Naive thymus-derived CD8-positive, alpha-beta T cell (primary cell): Measurements from ENCODE around the gene ACBD5. TPM values are rescaled to one million over a fixed set of nuclear protein-coding genes. Genes with fewer than 3 reads are reported as not detected.
"Not testable (repeated sequence)": the region's sequence is repeated elsewhere in the genome, so short reads cannot be mapped to it uniquely, and the experiment has no call there.

Experiments used
- ATAC-seq, 2 donors: fragments of 150-1000 bp; cut with Tn5 transposase in 1 of 2; sonication (Bioruptor Pico), chemical (Tn5 transposase) in 1 of 2; 1 replicate in 1 of 2; 2 replicates in 1 of 2; pipeline ENCODE4 v1.10.0; 2021; ENCODE audit warnings: mild to moderate bottlenecking in 2 of 2, moderate library complexity in 2 of 2
- POLR2A ChIA-PET: fragments of 350-600 bp; sonication (Branson Sonifier 250); formaldehyde crosslinking; loops from one replicate; lab custom pipeline; 2021; ENCODE audit warnings: antibody characterized with exemption; lab: Charles Lee
- DNase-seq, 10 donors: peaks; one replicate each; pipeline versions ENCODE4 v3.0.0 to v3.0.0-alpha.2; 2020 to 2022
- H3K27ac Mint-ChIP-seq, 10 donors: one replicate each; pipeline ENCODE4 v1.8.0; 2020 to 2022; ENCODE audit warnings: mild to moderate bottlenecking in 10 of 10, mixed read lengths in 10 of 10, moderate library complexity in 4 of 10, inconsistent platforms in 1 of 10
- H3K27me3 Mint-ChIP-seq, 5 donors: one replicate each; pipeline ENCODE4 v1.8.0; 2021 to 2022; ENCODE audit warnings: mixed read lengths in 5 of 5
- H3K36me3 Mint-ChIP-seq, 3 donors: one replicate each; pipeline ENCODE4 v1.8.0; 2020 to 2022; ENCODE audit warnings: mixed read lengths in 3 of 3, mild to moderate bottlenecking in 2 of 3, inconsistent platforms in 1 of 3
- H3K4me1 Mint-ChIP-seq, 4 donors: one replicate each; pipeline ENCODE4 v1.8.0; 2021 to 2022; ENCODE audit warnings: mixed read lengths in 4 of 4
- H3K4me3 Mint-ChIP-seq, 10 donors: one replicate each; pipeline ENCODE4 v1.8.0; 2020 to 2022; ENCODE audit warnings: mild to moderate bottlenecking in 10 of 10, mixed read lengths in 10 of 10, moderate library complexity in 6 of 10, inconsistent platforms in 1 of 10
- H3K9me3 Mint-ChIP-seq, 9 donors: one replicate each; pipeline ENCODE4 v1.8.0; 2020 to 2022; ENCODE audit warnings: mixed read lengths in 9 of 9, mild to moderate bottlenecking in 3 of 9, inconsistent platforms in 1 of 9, moderate library complexity in 1 of 9
- polyA plus RNA-seq, 3 donors: library from polyadenylated mRNA; unstranded; fragments of 300-500 nt; fragmentation: Illumina TruSeq; gene quantifications; one replicate each; pipeline ENCODE4 v1.2.3, GENCODE V29; 2021
- total RNA-seq, 8 experiments: library from RNA in 2 of 8; stranded (reverse) in 2 of 8; gene quantifications; one replicate each; pipeline ENCODE4 v1.2.3 and lab custom pipeline; 2021 to 2026

The ACBD5 gene
- total RNA-seq (10 to 100 TPM; 22.9 to 23.6 TPM), polyA plus RNA-seq (10 to 100 TPM in 1 of 3 donors, 1 to 10 TPM in 2; 7.4 to 12.1 (median 8.3) TPM), total RNA-seq (lab: John Stamatoyannopoulos, UW) (22.9 to 54.4 (median 38.7) reads per million in 6 experiments)

GRCh38 chr10:27240212-27241009 is at the start of gene ACBD5:
Gene ACBD5, minus strand, starts transcription at chr10:27240797. Its CDS starts 109 bp downstream, at chr10:27240688.
- peak; percentile 35 to 83 (median 62) for DNase-seq
- POLR2A ChIA-PET: interaction anchor here (0.6 to 5.3 kb wide), 10 partner anchors 11 to 1292 kb away, joined by 3 to 66 read pairs (median 5); partner anchors contain the start of genes RAB18 and YME1L1
- Mint-ChIP-seq H3K36me3 (peaks cover 0 to 6% (median 0%) of the 10 kb centered on the region in 3 donors), H3K27me3 (no peaks in the 10 kb centered on the region), H3K9me3 (no peaks in the 10 kb centered on the region), H3K4me3 (peak within 1 kb of the TSS; percentile 81 to 99 (median 98)), H3K27ac (peak within 1 kb of the TSS; percentile 95 to 100 (median 99)), H3K4me1 (peaks cover 19 to 54% (median 37%) of the 10 kb centered on the region in 4 donors)
- ATAC-seq: peak; percentile 34 to 57

- ATAC-seq (peak; percentile 33 to 75), DNase-seq (peak in 6 of 10 donors; percentile 26 to 68 (median 35))
- Mint-ChIP-seq H3K36me3 (no peaks in the 10 kb centered on the region), H3K27me3 (no peaks in the 10 kb centered on the region), H3K27ac (peak overlapping the region in 2 of 10 donors; percentile 1 to 56), H3K4me1 (peaks cover 0 to 2% (median 0%) of the 10 kb centered on the region in 4 donors), H3K4me3 (no peak overlapping the region), H3K9me3 (no peaks in the 10 kb centered on the region)
- POLR2A ChIA-PET: no interaction called here
Measured at GRCh38 chr10:27285093-27285492, 44.5 kb upstream of the ACBD5 start.

GRCh38 chr10:27276581-27276980 is 36.0 kb upstream of the ACBD5 start:
- no peak for DNase-seq
- no peak for ATAC-seq
- Mint-ChIP-seq H3K9me3 (peaks cover 0 to 5% (median 0%) of the 10 kb centered on the region in 9 donors), H3K27me3 (peaks cover 11 to 56% (median 20%) of the 10 kb centered on the region in 5 donors), H3K4me1 (no peaks in the 10 kb centered on the region), H3K4me3 (no peak overlapping the region), H3K36me3 (peaks cover 0 to 4% (median 2%) of the 10 kb centered on the region in 3 donors), H3K27ac (peak overlapping the region in 1 of 10 donors; percentile 19)
- POLR2A ChIA-PET: no interaction called here

GRCh38 chr10:27266025-27266424 is 25.4 kb upstream of the ACBD5 start:
- H3K9me3 Mint-ChIP-seq, POLR2A ChIA-PET, H3K27ac Mint-ChIP-seq, H3K4me3 Mint-ChIP-seq, H3K36me3 Mint-ChIP-seq, ATAC-seq, DNase-seq, H3K4me1 Mint-ChIP-seq: not testable (repeated sequence)
- H3K27me3 Mint-ChIP-seq: peaks cover 0 to 24% (median 9%) of the 10 kb centered on the region in 5 donors

GRCh38 chr10:27262788-27263187 is 22.2 kb upstream of the ACBD5 start:
- DNase-seq, H3K36me3 Mint-ChIP-seq, POLR2A ChIA-PET, ATAC-seq, H3K9me3 Mint-ChIP-seq, H3K27ac Mint-ChIP-seq, H3K4me3 Mint-ChIP-seq: not testable (repeated sequence)
- H3K27me3 Mint-ChIP-seq: peaks cover 23 to 47% (median 28%) of the 10 kb centered on the region in 5 donors
- H3K4me1 Mint-ChIP-seq: peaks cover 11 to 18% (median 16%) of the 10 kb centered on the region in 4 donors

- ATAC-seq (peak; percentile 22 to 33), DNase-seq (peak in 4 of 10 donors; percentile 12 to 27 (median 19))
- H3K27ac Mint-ChIP-seq: peak overlapping the region; percentile 61 to 95 (median 80)
- H3K27me3 Mint-ChIP-seq: peaks cover 19 to 46% (median 27%) of the 10 kb centered on the region in 5 donors
- peaks cover 0 to 5% (median 0%) of the 10 kb centered on the region in 3 donors for H3K36me3 Mint-ChIP-seq
- POLR2A ChIA-PET: interaction anchor here (0.7 to 1.5 kb wide), 3 partner anchors 17 to 339 kb away, joined by 3 to 6 read pairs (median 3); partner anchors contain the start of gene ACBD5
- H3K4me1 Mint-ChIP-seq: peaks cover 11 to 26% (median 20%) of the 10 kb centered on the region in 4 donors
- H3K4me3 Mint-ChIP-seq: peak overlapping the region; percentile 76 to 97 (median 93)
- H3K9me3 Mint-ChIP-seq: peaks cover 0 to 6% (median 4%) of the 10 kb centered on the region in 9 donors
Measured at GRCh38 chr10:27258838-27259812, 18.5 kb upstream of the ACBD5 start.

- ATAC-seq: peak in 1 of 2 donors; percentile 11
- H3K4me3 Mint-ChIP-seq: peak overlapping the region; percentile 76 to 95 (median 90)
- H3K27me3 Mint-ChIP-seq: peaks cover 19 to 43% (median 27%) of the 10 kb centered on the region in 5 donors
Measured at GRCh38 chr10:27258492-27258837, 17.9 kb upstream of the ACBD5 start.

GRCh38 chr10:27256299-27257189 is 15.9 kb upstream of the ACBD5 start:
- Mint-ChIP-seq H3K9me3 (peaks cover 0 to 6% (median 4%) of the 10 kb centered on the region in 9 donors), H3K27ac (peak overlapping the region in 9 of 10 donors; percentile 28 to 96 (median 82)), H3K4me1 (peaks cover 15 to 33% (median 24%) of the 10 kb centered on the region in 4 donors), H3K4me3 (peak overlapping the region in 5 of 10 donors; percentile 87 to 92 (median 88)), H3K27me3 (peaks cover 15 to 33% (median 27%) of the 10 kb centered on the region in 5 donors), H3K36me3 (peaks cover 0 to 5% (median 0%) of the 10 kb centered on the region in 3 donors)
- DNase-seq (no peak), ATAC-seq (no peak)
- POLR2A ChIA-PET: interaction anchor here (0.6 to 3.4 kb wide), 8 partner anchors 14 to 1277 kb away, joined by 3 to 17 read pairs (median 4); partner anchors contain the start of genes ACBD5, MASTL and YME1L1

More at GRCh38 chr10:27258492-27258837, 17.9 kb upstream of the ACBD5 start:
- H3K27ac Mint-ChIP-seq: peak overlapping the region in 7 of 10 donors; percentile 7 to 95 (median 28)
- H3K4me1 Mint-ChIP-seq: peaks cover 15 to 29% (median 21%) of the 10 kb centered on the region in 4 donors
- peak in 3 of 10 donors; percentile 8 to 20 (median 19) for DNase-seq
- POLR2A ChIA-PET: interaction anchor here (1.5 to 3.4 kb wide), 3 partner anchors 16 to 104 kb away, joined by 6 to 17 read pairs (median 8); partner anchors contain the start of genes ACBD5, MASTL and YME1L1
- peaks cover 0 to 5% (median 0%) of the 10 kb centered on the region in 3 donors for H3K36me3 Mint-ChIP-seq
- peaks cover 0 to 6% (median 4%) of the 10 kb centered on the region in 9 donors for H3K9me3 Mint-ChIP-seq

- Mint-ChIP-seq H3K4me3 (peak overlapping the region in 9 of 10 donors; percentile 31 to 78 (median 66)), H3K9me3 (peaks cover 0 to 6% (median 4%) of the 10 kb centered on the region in 9 donors), H3K36me3 (peaks cover 0 to 5% (median 4%) of the 10 kb centered on the region in 3 donors), H3K27me3 (peaks cover 5 to 17% (median 8%) of the 10 kb centered on the region in 5 donors), H3K4me1 (peaks cover 7 to 25% (median 19%) of the 10 kb centered on the region in 4 donors), H3K27ac (peak overlapping the region in 7 of 10 donors; percentile 12 to 92 (median 81))
- POLR2A ChIA-PET: interaction anchor here (1.0 to 5.4 kb wide), 2 partner anchors 12 to 23 kb away, joined by 4 to 66 read pairs; partner anchors contain the start of gene ACBD5
- DNase-seq: no peak
- no peak for ATAC-seq
Measured at GRCh38 chr10:27253576-27253975, 13.0 kb upstream of the ACBD5 start.

- Mint-ChIP-seq H3K9me3 (peaks cover 0 to 5% (median 2%) of the 10 kb centered on the region in 9 donors), H3K4me3 (peak overlapping the region; percentile 71 to 86 (median 78)), H3K4me1 (peaks cover 0 to 13% (median 10%) of the 10 kb centered on the region in 4 donors), H3K27me3 (peaks cover 0 to 5% (median 0%) of the 10 kb centered on the region in 5 donors), H3K36me3 (peaks cover 0 to 4% (median 3%) of the 10 kb centered on the region in 3 donors), H3K27ac (peak overlapping the region in 9 of 10 donors; percentile 59 to 94 (median 86))
- DNase-seq (peak; percentile 61 to 87 (median 76)), ATAC-seq (peak; percentile 91)
- POLR2A ChIA-PET: interaction anchor here (0.6 to 5.4 kb wide), 3 partner anchors 11 to 98 kb away, joined by 3 to 66 read pairs (median 4); partner anchors contain the start of genes ACBD5 and YME1L1
Measured at GRCh38 chr10:27252267-27253000, 11.8 kb upstream of the ACBD5 start.
